HG03442 (cell line): Measurements from ENCODE around the gene KCTD1.

Source experiments
- ATAC-seq: cut with Tn5 transposase; IDR thresholded peaks from one replicate; pipeline ENCODE4 v1.9.1; 2021; ENCODE audit warnings: mild to moderate bottlenecking, moderate library complexity; ENCODE audit not compliant: unreplicated experiment

Gene KCTD1

DNA sequence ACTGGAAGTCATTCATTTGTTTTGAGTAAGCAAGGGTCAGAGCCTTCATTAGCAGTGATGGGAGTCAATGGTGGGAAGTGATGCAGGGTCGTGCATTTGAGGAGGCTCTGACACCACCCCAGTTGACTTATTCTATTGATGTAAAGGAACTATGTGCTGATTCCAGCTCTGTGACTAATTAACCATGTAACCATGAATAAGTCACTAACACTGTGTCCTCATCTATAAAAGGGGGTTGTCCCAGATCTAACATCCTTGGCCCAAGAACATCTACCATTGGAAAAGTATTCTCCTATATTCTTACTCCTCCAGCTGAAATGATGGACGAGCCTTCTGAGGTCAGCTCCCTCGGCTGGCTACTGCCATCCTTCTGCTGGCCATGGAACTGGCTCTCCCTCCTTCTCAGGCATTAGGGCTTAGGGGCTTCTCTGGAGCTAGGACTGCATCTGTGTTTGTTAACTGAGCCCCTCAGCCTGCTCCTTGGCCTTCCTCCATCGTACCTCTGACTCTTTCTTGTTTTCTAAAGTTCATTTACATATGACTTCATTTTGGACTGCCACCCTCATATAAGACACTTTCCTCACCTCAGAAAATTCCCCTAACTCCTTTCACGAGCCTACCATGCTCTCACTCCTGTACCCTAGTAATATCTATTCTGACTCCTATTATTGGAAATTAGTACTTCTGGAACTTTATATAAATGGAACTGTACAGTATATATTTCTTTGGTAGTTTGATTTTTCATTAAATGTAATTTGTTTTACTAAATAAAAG lies 115.5 kb downstream of the KCTD1 start:
- peak; percentile 72 for ATAC-seq

GRCh38 chr18:26429535-26430226 lies 118.7 kb downstream of the KCTD1 start:
- ATAC-seq = no peak

DNA sequence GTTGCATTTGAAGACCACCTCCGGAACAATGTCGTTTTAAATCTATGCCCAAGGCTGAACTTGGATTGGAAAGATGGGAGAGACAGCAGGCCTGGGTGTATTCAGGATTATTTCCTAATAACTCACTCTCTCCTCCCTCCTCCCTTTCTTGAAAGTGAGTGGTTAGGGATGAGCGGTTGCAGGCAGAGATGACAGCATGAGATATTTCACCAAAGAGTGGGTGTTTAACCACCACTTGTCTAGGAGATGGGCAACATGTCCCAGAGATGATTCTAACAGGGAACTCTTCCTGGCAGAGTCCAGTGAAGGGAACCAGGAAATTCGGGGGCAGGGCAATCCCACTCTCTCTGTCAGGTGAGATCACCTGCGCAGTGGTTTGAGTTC lies 123.2 kb downstream of the KCTD1 start:
- ATAC-seq = no peak

DNA sequence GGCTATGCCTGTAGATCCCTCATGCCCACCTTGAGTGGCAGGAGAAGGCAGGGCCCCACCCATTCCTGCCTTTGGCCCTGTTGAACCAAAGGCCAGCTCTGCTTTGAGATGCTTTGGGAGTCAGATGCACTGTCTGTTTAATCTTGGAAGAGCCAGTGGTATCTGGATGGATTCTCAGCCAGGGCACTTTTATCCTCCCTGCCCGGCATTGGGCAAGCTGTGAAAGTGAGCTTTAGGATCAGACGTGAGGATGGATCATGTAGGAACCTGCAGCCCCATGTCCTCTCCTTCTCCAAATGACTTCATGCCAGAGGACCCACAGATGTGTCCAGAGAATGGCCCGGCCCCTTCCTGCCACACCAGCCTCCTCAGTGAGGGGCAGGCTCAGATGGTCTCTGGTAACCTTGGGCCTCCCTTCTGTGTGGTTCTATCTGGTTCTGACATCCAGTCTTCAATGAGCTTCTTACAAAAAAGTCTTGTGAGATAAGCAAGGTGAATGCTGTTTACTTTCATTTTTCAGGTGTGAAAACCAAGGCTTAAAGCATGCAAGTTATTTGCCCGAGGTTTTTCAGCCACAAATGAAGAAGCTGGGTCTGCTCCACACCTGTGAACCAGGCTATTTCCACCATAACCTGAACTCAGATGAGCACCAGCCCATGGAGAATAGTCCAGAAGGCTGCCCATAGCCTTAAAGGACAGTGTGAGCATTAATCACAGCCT lies 123.8 kb downstream of the KCTD1 start:
- ATAC-seq = no peak

DNA sequence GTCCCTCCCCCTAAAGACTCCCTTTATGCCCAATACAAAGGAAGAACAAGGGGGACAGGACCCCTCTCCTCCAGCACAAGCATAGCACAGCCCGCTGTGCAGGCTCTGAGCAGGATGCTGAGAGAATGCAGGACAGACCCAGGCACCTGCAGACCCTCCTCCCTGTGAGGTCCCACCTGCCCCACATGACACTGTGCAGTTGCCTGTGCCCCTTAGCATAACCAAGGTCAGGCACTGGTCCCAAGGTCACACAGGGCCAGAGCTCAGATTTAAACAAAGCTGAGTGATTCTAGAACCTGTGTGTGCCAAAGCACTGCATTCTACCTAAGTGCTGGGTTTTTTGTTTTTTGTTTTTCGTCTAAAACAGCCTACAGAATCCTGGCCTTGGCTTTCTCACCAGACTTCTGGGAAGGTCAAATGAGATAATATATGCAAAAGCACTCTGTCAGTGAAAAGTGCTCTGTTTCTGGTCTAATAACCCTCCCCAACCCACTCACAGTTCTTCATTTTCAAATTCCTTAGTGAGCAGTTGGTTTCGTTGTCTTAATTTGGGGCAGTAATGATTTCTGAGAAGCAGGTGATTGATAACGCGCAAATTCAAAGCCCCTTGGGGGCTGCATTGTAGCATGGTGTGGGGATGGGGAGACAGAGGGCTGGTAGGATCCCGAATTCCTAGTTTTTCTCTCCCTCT lies 125.7 kb downstream of the KCTD1 start:
- peak; percentile 73 for ATAC-seq

GRCh38 chr18:26421931-26422330 lies 126.4 kb downstream of the KCTD1 start:
- ATAC-seq = no peak

DNA sequence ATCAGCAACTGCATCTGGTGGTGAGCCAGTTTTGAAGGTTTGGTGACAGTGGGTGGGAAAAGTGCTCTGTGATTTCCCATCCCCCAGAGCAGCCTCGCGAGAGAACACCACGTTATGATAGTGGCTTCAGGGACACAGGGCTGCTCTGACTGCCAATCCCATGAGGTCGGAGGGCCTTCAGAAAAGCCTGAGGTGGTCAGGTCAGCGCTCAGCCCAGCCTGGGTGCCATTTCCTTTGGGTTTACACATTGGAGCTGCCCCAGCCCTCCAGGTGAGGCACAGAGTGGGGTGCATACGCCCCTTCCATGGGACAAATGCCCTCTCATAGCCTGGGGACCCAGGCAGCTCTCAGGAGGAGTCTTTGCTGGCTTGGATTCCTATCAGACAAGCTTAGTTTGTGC lies 126.8 kb downstream of the KCTD1 start:
- no peak for ATAC-seq

DNA sequence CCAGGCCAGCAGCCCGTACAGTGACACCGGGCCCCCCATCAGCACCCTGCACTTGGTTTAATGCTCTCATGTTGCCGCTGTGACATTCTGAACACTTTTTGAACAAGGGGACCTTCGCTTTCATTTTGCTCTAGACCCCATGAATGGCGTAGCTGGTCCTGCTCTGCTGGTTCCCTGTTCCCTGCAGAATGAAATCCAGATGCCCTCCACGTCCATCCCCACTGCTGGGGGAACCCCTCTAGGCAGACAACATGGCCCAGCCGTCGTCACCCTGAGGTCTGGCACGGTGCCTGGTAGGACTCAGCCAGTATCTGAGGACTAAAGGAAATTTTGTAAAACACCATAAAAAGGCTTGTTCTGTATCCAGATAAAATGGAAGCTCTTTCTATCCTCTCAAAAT lies 128.6 kb downstream of the KCTD1 start:
- ATAC-seq = no peak

DNA sequence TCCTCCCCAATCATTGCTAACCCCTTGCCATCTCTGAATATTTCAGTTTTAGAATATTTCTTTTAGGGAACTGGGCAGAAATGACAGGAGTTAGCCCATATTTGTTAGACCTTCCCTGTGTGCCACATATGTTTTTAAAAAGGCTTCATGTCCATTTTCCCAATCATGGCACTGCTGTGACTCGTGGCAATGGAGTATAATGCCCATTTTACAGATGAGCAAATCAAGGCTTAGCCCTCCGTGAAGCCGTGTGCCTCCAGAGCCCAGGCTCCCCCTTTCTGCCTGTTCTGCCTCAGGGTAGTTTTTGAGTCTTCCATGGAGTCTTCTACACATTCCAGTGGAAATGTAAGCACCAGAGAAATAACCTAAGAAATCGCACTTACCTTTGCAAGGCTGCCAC lies 130.1 kb downstream of the KCTD1 start:
- no peak for ATAC-seq

- no peak for ATAC-seq
Measured at GRCh38 chr18:26417190-26417589, 131.2 kb downstream of the KCTD1 start.

- ATAC-seq = no peak
Measured at GRCh38 chr18:26416652-26417150, 131.7 kb downstream of the KCTD1 start.

DNA sequence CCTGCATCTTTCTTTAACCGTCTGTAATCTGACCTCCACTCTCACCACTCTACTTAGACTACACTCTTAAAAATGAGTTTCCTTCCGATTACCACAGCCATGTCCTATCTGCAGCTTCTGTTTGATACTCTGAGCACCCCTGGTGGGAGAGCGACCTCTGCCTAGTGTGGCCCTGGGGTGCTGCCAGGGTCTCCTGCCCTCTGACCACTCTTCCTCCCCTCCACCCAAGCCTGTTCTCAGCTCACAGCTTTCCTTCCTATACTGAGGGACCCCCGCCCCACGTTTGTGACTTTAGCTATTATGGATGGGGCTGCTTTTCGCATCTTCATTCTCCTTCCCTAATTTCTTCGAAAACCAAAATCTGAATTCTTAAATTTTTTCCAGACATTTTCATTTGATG lies 132.7 kb downstream of the KCTD1 start:
- no peak for ATAC-seq

DNA sequence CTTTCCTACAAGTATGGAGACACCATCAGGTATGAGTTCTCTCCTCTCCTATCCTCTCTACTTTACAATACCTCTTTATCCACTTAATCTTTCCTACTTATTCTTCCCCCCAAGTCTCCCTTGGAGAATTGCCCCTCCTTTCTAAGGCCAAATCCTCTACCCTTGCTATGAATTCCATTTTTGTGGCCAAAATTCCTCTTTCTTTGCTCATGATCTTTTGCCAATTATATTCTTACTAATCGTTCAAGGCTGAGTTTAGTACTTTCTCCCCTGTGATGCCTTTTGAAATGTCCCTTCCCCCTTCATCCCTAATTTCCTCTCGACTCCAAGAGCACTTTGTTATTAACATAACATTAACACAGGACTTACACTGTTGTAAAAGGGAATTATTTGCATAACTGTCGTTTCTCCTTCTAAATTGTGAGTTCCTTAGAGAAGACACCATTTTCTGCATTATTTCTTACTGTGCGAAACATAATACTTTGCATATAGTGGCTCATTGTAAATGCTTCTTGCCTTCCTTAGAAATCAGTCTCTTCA lies 133.4 kb downstream of the KCTD1 start:
- no peak for ATAC-seq

GRCh38 chr18:26409091-26409490 lies 139.3 kb downstream of the KCTD1 start:
- no peak for ATAC-seq

DNA sequence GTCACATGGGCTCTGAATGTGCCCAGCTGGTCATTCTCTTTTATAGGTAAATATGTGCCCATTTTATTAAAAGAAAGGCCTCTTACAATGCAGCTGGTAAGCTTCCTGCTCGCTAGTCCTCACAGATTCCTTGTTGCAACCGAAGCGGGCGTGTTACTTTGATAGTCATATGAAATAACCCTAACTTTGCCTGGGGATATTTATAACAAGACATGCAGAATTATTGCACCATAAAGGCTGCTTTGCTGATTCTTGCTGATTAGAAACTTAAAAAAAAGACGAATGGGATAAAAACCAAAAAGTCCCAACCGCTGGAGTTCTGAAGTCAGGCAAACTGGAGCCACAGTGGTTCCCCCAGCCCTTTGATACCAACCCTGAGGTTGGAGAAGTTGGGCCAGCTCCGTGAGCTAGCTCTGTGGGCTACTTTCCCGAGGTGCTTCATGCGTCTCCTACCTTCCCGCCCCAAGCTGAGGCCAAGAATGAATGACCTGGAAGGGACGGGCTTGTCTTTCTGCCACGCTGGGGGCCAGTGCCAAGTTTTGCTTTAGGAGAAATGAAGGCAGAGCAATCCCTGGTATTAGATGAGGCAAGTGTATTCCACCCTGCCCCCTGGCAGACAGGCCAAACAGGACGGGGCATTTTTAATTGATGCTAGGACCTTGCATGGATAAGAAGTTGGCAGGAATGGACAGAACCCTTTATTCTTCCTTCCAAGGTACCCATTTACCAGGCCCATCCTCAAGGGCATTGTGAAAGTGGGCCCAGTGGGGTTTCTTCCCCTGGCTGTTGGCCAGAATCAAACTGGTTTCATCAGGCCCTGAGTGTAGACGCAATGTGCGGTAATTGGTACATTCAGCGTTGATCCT lies 140.4 kb downstream of the KCTD1 start:
- no peak for ATAC-seq

GRCh38 chr18:26406854-26407517 lies 141.4 kb downstream of the KCTD1 start:
- ATAC-seq = no peak

DNA sequence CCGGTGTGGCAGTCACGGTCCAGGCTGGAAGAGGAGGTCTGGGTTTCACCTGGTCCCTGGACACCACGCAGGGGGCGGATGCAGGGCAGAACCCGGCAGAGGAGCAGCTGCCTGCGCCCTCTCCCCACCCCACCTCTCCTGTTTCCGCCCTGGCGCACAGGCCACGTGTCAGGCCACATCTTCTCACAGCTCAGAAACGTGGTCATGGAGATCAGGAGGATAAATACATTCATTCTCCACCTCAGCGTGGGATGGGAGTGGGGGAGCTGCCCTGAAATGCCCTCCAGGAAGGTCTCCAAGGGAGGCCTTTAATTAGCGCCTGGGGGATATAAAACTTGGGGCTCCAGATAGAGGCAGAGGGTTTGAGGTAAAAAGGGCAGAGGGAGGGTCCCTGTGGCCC lies 142.0 kb downstream of the KCTD1 start:
- no peak for ATAC-seq

DNA sequence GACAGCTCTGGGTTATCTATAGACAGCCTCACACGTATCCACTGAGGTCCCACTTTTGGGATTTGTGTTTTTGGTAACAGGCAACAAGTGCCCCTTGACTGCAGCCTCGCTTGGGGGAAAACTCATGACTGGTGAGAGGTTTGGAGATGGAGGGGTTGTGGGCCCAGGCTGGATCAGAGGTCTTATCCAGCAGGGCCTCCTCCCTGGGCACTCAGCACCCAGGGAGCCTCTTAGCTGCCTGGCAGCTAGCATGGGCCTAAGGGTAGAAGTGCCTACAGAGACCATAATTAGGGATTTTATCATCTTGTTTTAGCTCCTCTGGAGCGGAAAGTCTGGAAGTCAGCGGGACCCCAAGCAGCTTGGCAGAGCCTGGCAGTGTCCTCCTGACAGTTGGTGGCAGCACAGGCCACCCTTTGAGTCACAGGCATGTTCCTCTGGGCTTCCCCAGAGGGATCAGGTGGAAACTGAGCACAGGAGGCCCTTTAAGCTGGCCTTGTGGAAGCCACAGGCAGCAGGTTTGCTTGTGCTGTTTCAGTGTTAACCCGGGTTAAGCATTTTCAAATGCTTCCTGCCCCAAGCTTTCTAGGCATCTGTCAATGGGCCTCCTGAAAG lies 143.1 kb downstream of the KCTD1 start:
- peak; percentile 91 for ATAC-seq
